ENCODE measurements around the gene ABCC1.
A peak's percentile ranks its signal among the peaks of the same experiment; 100 is the strongest.

ABCC1 gene

GRCh38 chr16:15993946-15994665 lies 44.7 kb downstream of the ABCC1 start:
- no peak for DNase-seq

- peak in 1 of 2 experiments; percentile 17 for DNase-seq
Measured at GRCh38 chr16:15996432-15997109, 47.2 kb downstream of the ABCC1 start.

- no peak for DNase-seq
Measured at GRCh38 chr16:16000685-16001084, 51.3 kb downstream of the ABCC1 start.

- no peak for DNase-seq
Measured at GRCh38 chr16:16001596-16002255, 52.3 kb downstream of the ABCC1 start.

GRCh38 chr16:16003719-16004313 lies 54.4 kb downstream of the ABCC1 start:
- no peak for DNase-seq

GRCh38 chr16:16004314-16004749 lies 54.9 kb downstream of the ABCC1 start:
- no peak for DNase-seq

- DNase-seq: no peak
Measured at GRCh38 chr16:16005721-16006120, 56.3 kb downstream of the ABCC1 start.

- DNase-seq: no peak
Measured at GRCh38 chr16:16006650-16007049, 57.2 kb downstream of the ABCC1 start.

- no peak for DNase-seq
Measured at GRCh38 chr16:16007743-16008111, 58.3 kb downstream of the ABCC1 start.

- no peak for DNase-seq
Measured at GRCh38 chr16:16008666-16009065, 59.2 kb downstream of the ABCC1 start.

GRCh38 chr16:16009401-16009800 lies 60.0 kb downstream of the ABCC1 start:
- no peak for DNase-seq

GRCh38 chr16:16010194-16010593 lies 60.8 kb downstream of the ABCC1 start:
- no peak for DNase-seq

- DNase-seq: no peak
Measured at GRCh38 chr16:16012144-16012543, 62.7 kb downstream of the ABCC1 start.

GRCh38 chr16:16013812-16014211 lies 64.4 kb downstream of the ABCC1 start:
- DNase-seq: no peak

- DNase-seq: no peak
Measured at GRCh38 chr16:16014329-16015224, 65.2 kb downstream of the ABCC1 start.

GRCh38 chr16:16015849-16016248 lies 66.4 kb downstream of the ABCC1 start:
- no peak for DNase-seq

GRCh38 chr16:16016388-16016964 lies 67.1 kb downstream of the ABCC1 start:
- DNase-seq: no peak

GRCh38 chr16:16017812-16018211 lies 68.4 kb downstream of the ABCC1 start:
- no peak for DNase-seq

GRCh38 chr16:16018705-16019104 lies 69.3 kb downstream of the ABCC1 start:
- no peak for DNase-seq

GRCh38 chr16:16019488-16019887 lies 70.1 kb downstream of the ABCC1 start:
- no peak for DNase-seq

GRCh38 chr16:16020291-16020690 lies 70.9 kb downstream of the ABCC1 start:
- DNase-seq: no peak

- DNase-seq: peak in 1 of 2 experiments; percentile 16
Measured at GRCh38 chr16:16021020-16021419, 71.6 kb downstream of the ABCC1 start.

Measured in NCI-H524 (cell line).